Subcutaneous adipose tissue (tissue), 4 donors: ENCODE measurements around the gene TRPM5. TPM values are rescaled to one million over a fixed set of nuclear protein-coding genes. Genes with fewer than 3 reads are reported as not detected.

Experiments
- total RNA-seq, 4 donors: library from RNA; depleted of rRNA; stranded (reverse); fragments of >200 nt; gene quantifications; one replicate each; pipeline ENCODE4 v1.1.0, GENCODE V29; 2016
- TF ChIP-seq, protein P1 (sequence below): fragments of 450-650 bp; IDR thresholded peaks from one replicate; pipeline ENCODE4 v1.5.1; 2016; ENCODE audit warnings: low read depth, mild to moderate bottlenecking, control low read depth, antibody characterized with exemption, moderate library complexity

Gene TRPM5, protein sequence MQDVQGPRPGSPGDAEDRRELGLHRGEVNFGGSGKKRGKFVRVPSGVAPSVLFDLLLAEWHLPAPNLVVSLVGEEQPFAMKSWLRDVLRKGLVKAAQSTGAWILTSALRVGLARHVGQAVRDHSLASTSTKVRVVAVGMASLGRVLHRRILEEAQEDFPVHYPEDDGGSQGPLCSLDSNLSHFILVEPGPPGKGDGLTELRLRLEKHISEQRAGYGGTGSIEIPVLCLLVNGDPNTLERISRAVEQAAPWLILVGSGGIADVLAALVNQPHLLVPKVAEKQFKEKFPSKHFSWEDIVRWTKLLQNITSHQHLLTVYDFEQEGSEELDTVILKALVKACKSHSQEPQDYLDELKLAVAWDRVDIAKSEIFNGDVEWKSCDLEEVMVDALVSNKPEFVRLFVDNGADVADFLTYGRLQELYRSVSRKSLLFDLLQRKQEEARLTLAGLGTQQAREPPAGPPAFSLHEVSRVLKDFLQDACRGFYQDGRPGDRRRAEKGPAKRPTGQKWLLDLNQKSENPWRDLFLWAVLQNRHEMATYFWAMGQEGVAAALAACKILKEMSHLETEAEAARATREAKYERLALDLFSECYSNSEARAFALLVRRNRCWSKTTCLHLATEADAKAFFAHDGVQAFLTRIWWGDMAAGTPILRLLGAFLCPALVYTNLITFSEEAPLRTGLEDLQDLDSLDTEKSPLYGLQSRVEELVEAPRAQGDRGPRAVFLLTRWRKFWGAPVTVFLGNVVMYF (N-terminal part only)
- not detected for total RNA-seq

GRCh38 chr11:2443881-2444820, at the start of gene TRPM5:
Gene TRPM5, minus strand, starts transcription at chr11:2444514. Its CDS starts 21,478 bp downstream, at chr11:2423036.
- TF ChIP-seq, protein P1, sequence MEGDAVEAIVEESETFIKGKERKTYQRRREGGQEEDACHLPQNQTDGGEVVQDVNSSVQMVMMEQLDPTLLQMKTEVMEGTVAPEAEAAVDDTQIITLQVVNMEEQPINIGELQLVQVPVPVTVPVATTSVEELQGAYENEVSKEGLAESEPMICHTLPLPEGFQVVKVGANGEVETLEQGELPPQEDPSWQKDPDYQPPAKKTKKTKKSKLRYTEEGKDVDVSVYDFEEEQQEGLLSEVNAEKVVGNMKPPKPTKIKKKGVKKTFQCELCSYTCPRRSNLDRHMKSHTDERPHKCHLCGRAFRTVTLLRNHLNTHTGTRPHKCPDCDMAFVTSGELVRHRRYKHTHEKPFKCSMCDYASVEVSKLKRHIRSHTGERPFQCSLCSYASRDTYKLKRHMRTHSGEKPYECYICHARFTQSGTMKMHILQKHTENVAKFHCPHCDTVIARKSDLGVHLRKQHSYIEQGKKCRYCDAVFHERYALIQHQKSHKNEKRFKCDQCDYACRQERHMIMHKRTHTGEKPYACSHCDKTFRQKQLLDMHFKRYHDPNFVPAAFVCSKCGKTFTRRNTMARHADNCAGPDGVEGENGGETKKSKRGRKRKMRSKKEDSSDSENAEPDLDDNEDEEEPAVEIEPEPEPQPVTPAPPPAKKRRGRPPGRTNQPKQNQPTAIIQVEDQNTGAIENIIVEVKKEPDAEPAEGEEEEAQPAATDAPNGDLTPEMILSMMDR, result no peak

- TF ChIP-seq, protein P1, result no peak
Measured at GRCh38 chr11:2489083-2489482, 44.8 kb upstream of the TRPM5 start.

- TF ChIP-seq, protein P1, result no peak
Measured at GRCh38 chr11:2488004-2488403, 43.7 kb upstream of the TRPM5 start.

- TF ChIP-seq, protein P1, result no peak
Measured at GRCh38 chr11:2484576-2485125, 40.3 kb upstream of the TRPM5 start.

DNA sequence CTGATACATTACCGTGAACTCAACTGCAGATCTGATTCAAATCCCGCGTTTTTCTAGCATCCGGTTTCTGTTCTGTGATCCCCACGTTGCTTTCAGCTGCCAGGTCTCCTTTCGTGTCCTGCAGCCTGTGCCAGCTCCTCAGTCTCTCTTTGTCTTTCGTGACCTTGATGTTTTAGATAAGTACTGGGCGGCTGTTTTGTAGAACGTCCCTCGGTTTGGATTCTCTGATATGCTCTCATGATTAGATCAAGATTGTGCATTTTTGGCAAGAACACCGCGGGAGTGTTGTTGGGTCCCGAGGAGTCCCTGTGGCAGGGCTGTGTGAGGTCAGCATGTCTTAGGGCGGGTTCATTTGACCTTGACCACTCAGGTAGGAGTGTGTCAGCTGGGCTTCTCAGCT, 39.1 kb upstream of the TRPM5 start:
- TF ChIP-seq, protein P1, result no peak

DNA sequence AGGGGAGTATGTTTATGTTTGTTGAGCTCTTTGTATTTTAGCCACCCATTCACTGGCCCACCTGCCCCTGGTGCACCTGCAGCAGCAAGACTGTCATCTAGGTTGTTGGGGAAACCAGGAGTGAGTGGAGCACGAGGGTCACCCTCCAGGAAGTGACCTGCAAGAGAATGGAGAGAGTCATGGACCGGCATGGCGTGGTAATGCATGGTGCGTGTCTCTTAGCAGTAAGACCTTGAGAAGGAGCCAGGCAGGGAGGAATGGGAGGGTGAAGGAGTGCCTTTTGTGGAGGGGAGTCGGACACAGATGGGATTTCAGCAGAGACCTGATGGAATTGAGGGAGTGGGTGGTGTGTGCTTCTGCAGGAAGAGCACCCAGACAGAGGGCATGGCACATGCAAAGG, 38.4 kb upstream of the TRPM5 start:
- TF ChIP-seq, protein P1, result no peak
